ENCODE data around the gene INTS1. TPM values are rescaled to one million over a fixed set of nuclear protein-coding genes. Genes with fewer than 3 reads are reported as not detected.
"Not testable (repeated sequence)": the region's sequence is repeated elsewhere in the genome, so short reads cannot be mapped to it uniquely, and the experiment has no call there.

The INTS1 gene
- total RNA-seq, 1 experiment from 2014 or later = 161 TPM

DNA sequence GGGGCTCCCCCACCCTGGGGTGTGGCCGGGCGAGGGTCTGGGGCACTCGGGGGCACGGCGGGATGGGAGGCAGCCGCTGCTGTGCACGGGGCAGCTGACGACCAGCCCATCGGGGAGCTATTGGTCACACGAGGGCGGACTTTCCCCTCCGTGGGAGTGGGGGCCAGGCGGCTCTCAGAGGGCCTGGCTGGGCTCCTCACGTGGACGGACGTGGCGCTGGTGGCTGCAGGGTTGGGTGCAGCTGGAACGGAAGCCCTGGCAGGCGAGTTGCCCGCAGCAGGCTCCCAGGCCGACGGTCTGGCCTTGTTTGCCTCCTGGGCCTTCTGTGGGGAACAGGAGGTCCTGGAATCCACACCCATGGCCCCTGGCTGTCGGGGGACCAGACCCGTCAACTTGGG, 59.3 kb downstream of the INTS1 start (continued):
- TF ChIP-seq, protein P1, sequence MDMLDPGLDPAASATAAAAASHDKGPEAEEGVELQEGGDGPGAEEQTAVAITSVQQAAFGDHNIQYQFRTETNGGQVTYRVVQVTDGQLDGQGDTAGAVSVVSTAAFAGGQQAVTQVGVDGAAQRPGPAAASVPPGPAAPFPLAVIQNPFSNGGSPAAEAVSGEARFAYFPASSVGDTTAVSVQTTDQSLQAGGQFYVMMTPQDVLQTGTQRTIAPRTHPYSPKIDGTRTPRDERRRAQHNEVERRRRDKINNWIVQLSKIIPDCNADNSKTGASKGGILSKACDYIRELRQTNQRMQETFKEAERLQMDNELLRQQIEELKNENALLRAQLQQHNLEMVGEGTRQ (CRISPR knock-in tag; IDR thresholded peaks at IDR 0.05) = no peak
- TF ChIP-seq TEAD4 (CRISPR knock-in tag; IDR thresholded peaks at IDR 0.05) (no peak), CREM (CRISPR knock-in tag; IDR thresholded peaks at IDR 0.05) (no peak)
- TF ChIP-seq, protein P2, sequence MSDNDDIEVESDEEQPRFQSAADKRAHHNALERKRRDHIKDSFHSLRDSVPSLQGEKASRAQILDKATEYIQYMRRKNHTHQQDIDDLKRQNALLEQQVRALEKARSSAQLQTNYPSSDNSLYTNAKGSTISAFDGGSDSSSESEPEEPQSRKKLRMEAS (CRISPR knock-in tag; IDR thresholded peaks at IDR 0.05) = no peak

DNA sequence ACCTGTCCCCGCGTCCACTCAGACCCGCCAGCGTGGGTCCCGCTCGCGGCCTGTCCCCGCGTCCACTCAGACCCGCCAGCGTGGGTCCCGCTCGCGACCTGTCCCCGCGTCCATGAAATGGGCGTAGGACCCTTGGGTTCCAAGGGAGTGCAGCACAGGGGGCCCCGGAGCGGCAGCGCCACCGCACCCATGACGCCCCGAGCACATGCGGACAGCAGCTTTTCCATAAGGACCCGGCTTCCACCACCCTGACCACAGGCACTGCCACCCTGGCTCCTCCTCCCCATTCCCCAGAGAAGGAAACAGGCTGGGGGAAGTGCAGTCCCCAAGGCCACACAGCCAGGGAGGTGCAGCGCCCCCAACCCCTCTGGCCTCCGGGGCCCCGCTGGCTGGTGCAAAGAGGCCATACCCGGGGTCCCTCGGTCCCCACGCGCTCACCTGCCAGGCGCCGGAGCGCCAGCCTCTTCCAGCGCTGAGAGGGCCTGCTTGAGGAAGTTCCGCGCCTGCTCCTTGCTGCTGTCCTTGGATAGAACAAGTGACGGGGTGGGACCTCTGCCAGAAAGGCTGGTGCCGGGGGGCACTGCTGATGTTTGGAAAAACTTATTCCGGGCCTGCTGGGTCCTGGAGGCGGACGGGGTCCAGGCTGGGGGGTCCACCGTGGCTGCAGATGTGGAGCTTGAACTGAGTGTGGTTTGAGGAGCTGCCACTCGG, 59.8 kb downstream of the INTS1 start:
- POLR2A ChIA-PET = no interaction called here
- Mint-ChIP-seq H3K36me3 (no peaks in the 10 kb centered on the region), H3K4me3 (no peak overlapping the region), H3K4me1 (no peaks in the 10 kb centered on the region), H3K27me3 (ENCODE audit: low read depth) (no peaks in the 10 kb centered on the region), H3K9me3 (peaks cover 1% of the 10 kb centered on the region; the same call in 1 of the 2 replicates), H3K27ac (no peak overlapping the region)
- CTCF ChIA-PET = interaction anchor here (0.8 kb wide), 1 partner anchor 12 kb away, joined by 4 read pairs; no protein-coding TSS in a partner anchor
- DNase-seq (ENCODE audit: low spot score) (no peak), ATAC-seq (no peak)
- TF ChIP-seq, protein P3, sequence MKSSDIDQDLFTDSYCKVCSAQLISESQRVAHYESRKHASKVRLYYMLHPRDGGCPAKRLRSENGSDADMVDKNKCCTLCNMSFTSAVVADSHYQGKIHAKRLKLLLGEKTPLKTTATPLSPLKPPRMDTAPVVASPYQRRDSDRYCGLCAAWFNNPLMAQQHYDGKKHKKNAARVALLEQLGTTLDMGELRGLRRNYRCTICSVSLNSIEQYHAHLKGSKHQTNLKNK (CRISPR knock-in tag; IDR thresholded peaks at IDR 0.05) = no peak
- TF ChIP-seq ESRRA (CRISPR knock-in tag; IDR thresholded peaks at IDR 0.05; ENCODE audit: borderline replicate concordance) = no peak
- TF ChIP-seq, protein P4, sequence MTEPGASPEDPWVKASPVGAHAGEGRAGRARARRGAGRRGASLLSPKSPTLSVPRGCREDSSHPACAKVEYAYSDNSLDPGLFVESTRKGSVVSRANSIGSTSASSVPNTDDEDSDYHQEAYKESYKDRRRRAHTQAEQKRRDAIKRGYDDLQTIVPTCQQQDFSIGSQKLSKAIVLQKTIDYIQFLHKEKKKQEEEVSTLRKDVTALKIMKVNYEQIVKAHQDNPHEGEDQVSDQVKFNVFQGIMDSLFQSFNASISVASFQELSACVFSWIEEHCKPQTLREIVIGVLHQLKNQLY (CRISPR knock-in tag; IDR thresholded peaks at IDR 0.05) = no peak

DNA sequence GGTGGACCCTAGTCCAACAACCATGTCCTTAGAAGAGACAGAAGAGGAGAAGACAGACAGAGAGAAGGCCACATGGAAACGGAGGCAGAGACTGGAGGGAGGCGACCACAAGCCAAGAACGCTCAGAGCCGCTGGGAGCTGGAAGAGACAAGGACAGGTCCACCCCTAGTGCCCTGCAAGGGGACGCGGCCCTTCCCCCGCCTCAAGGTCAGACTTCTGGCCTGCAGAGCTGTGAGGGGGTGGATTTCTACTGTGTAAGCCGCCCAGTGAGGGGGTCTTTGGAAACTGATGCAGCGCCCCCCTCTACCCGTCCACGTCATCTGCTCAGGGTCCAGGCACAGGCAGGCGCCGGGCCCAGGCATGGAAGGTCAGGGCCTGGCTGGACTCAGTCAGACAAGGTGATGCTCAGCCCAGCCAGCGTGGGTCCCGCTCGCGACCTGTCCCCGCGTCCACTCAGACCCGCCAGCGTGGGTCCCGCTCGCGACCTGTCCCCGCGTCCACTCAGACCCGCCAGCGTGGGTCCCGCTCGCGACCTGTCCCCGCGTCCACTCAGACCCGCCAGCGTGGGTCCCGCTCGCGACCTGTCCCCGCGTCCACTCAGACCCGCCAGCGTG, 60.5 kb downstream of the INTS1 start:
- ATAC-seq; H3K4me1 Mint-ChIP-seq; H3K27me3 Mint-ChIP-seq (ENCODE audit: low read depth); H3K36me3 Mint-ChIP-seq; DNase-seq (ENCODE audit: low spot score); H3K4me3 Mint-ChIP-seq; H3K9me3 Mint-ChIP-seq; POLR2A ChIA-PET: not testable (repeated sequence)
- CTCF ChIA-PET = interaction anchor here (3.2 kb wide), 1 partner anchor 11 kb away, joined by 19 read pairs; no protein-coding TSS in a partner anchor
- H3K27ac Mint-ChIP-seq = 0 out of 2 replicates have a peak overlapping the region, but pooled peaks have one; percentile 38

DNA sequence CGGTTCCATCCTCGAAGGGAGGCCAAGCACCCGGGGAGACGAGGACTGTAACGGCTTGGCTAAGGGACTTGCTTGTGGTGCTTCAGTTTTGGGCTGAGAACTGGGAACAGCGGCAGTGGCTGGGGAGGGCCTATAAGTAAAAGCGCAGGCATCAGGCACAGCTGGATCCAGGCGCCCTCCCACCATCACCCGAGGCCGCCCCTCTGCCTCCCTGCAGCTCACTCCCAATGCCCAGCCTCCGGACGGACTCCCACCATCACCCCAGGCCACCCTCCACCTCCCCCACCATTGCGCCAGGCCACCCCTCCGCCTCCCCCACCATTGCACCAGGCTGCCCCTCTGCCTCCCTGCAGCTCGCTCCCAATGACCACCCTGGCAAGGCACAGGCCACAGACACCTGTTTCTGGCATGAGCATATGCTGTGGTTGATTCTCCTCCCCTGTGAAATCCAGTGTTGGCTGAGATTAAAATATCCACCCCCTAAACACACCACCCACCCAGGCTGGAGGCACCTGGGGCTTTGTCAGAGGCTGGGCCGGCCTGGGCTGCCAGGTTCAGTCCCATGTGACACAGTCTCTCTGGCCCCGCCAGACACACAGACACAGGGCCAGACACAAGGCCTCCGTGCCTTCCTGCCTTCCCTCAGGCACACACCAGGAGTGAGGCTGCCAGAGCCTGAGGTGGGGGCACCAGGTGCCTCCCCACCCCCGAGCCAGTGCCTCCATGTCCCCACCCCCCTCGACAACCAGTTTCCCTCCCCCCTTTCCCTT, 61.6 kb downstream of the INTS1 start:
- H3K4me1 Mint-ChIP-seq = no peaks in the 10 kb centered on the region
- no peak overlapping the region for H3K4me3 Mint-ChIP-seq
- no peak for TF ChIP-seq PRRX2 (CRISPR knock-in tag; IDR thresholded peaks at IDR 0.05)
- no peak for TF ChIP-seq TCF7 (CRISPR knock-in tag; IDR thresholded peaks at IDR 0.05; ENCODE audit: low read depth)
- TF ChIP-seq, protein P5, sequence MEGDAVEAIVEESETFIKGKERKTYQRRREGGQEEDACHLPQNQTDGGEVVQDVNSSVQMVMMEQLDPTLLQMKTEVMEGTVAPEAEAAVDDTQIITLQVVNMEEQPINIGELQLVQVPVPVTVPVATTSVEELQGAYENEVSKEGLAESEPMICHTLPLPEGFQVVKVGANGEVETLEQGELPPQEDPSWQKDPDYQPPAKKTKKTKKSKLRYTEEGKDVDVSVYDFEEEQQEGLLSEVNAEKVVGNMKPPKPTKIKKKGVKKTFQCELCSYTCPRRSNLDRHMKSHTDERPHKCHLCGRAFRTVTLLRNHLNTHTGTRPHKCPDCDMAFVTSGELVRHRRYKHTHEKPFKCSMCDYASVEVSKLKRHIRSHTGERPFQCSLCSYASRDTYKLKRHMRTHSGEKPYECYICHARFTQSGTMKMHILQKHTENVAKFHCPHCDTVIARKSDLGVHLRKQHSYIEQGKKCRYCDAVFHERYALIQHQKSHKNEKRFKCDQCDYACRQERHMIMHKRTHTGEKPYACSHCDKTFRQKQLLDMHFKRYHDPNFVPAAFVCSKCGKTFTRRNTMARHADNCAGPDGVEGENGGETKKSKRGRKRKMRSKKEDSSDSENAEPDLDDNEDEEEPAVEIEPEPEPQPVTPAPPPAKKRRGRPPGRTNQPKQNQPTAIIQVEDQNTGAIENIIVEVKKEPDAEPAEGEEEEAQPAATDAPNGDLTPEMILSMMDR (IDR thresholded peaks at IDR 0.05) = no peak
- TF ChIP-seq, protein P6, sequence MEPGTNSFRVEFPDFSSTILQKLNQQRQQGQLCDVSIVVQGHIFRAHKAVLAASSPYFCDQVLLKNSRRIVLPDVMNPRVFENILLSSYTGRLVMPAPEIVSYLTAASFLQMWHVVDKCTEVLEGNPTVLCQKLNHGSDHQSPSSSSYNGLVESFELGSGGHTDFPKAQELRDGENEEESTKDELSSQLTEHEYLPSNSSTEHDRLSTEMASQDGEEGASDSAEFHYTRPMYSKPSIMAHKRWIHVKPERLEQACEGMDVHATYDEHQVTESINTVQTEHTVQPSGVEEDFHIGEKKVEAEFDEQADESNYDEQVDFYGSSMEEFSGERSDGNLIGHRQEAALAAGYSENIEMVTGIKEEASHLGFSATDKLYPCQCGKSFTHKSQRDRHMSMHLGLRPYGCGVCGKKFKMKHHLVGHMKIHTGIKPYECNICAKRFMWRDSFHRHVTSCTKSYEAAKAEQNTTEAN (CRISPR knock-in tag; IDR thresholded peaks at IDR 0.05) = no peak
- TF ChIP-seq, protein P7, sequence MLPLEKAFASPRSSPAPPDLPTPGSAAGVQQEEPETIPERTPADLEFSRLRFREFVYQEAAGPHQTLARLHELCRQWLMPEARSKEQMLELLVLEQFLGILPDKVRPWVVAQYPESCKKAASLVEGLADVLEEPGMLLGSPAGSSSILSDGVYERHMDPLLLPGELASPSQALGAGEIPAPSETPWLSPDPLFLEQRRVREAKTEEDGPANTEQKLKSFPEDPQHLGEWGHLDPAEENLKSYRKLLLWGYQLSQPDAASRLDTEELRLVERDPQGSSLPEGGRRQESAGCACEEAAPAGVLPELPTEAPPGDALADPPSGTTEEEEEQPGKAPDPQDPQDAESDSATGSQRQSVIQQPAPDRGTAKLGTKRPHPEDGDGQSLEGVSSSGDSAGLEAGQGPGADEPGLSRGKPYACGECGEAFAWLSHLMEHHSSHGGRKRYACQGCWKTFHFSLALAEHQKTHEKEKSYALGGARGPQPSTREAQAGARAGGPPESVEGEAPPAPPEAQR (CRISPR knock-in tag; IDR thresholded peaks at IDR 0.05) = no peak
- TF ChIP-seq, protein P8, sequence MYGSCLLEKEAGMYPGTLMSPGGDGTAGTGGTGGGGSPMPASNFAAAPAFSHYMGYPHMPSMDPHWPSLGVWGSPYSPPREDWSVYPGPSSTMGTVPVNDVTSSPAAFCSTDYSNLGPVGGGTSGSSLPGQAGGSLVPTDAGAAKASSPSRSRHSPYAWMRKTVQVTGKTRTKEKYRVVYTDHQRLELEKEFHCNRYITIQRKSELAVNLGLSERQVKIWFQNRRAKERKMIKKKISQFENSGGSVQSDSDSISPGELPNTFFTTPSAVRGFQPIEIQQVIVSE (CRISPR knock-in tag; IDR thresholded peaks at IDR 0.05; ENCODE audit: borderline replicate concordance) = no peak
- TF ChIP-seq GTF2I (CRISPR knock-in tag; conservative IDR thresholded peaks at IDR 0.05) = no peak
- no peak for TF ChIP-seq ESRRA (CRISPR knock-in tag; IDR thresholded peaks at IDR 0.05; ENCODE audit: borderline replicate concordance)
- TF ChIP-seq TEAD1 (CRISPR knock-in tag; IDR thresholded peaks at IDR 0.05) = no peak
- no peak for TF ChIP-seq CREM (CRISPR knock-in tag; IDR thresholded peaks at IDR 0.05)
- no peak for TF ChIP-seq ZNF317 (CRISPR knock-in tag; IDR thresholded peaks at IDR 0.05; ENCODE audit: borderline replicate concordance, low read depth)
- POLR2A ChIA-PET = no interaction called here
- no peak overlapping the region for H3K27ac Mint-ChIP-seq
- ATAC-seq (no peak), DNase-seq (ENCODE audit: low spot score) (no peak)
- no peaks in the 10 kb centered on the region for H3K36me3 Mint-ChIP-seq
- CTCF ChIA-PET = interaction anchor here (1.6 to 3.2 kb wide), 2 partner anchors 10 to 32 kb away, joined by 4 to 19 read pairs; no protein-coding TSS in a partner anchor
- no peaks in the 10 kb centered on the region for H3K27me3 Mint-ChIP-seq (ENCODE audit: low read depth)
- peaks cover 4% of the 10 kb centered on the region; the same call in 1 of the 2 replicates for H3K9me3 Mint-ChIP-seq
